ENCODE results near the gene SPAG6. TPM values are rescaled to one million over a fixed set of nuclear protein-coding genes. Genes with fewer than 3 reads are reported as not detected.

Gene SPAG6
- total and polyA plus RNA-seq, 9 of the 15 experiments (the other 6 are each of a cell fraction or from before 2014, with no cell fraction given) = 3.5 to 23.1 (median 11.8) TPM

- TF ChIP-seq SAP30 (IDR thresholded peaks at IDR 0.05; ENCODE audit: borderline replicate concordance, insufficient read depth, low read depth, low read length, poor library complexity, severe bottlenecking) (no peak), ZFX (CRISPR knock-in tag; IDR thresholded peaks at IDR 0.05) (no peak), MEF2D (tag; conservative IDR thresholded peaks at IDR 0.05; ENCODE audit: low read depth) (no peak), ZNF584 (CRISPR knock-in tag; IDR thresholded peaks at IDR 0.05; ENCODE audit: low read depth) (no peak), NR2F6 (CRISPR knock-in tag; IDR thresholded peaks at IDR 0.05) (no peak), ZBTB26 (CRISPR knock-in tag; IDR thresholded peaks at IDR 0.05) (no peak), FUS (optimal IDR thresholded peaks at IDR 0.05; ENCODE audit: low read depth, low read length) (no peak), HOMEZ (CRISPR knock-in tag; IDR thresholded peaks at IDR 0.05) (no peak), TAF9B (IDR thresholded peaks at IDR 0.05; ENCODE audit: partially characterized antibody) (peak; percentile 37), CBX2 (IDR thresholded peaks at IDR 0.05; ENCODE audit: insufficient read depth, low read length, poor library complexity, severe bottlenecking) (no peak), BCOR (IDR thresholded peaks at IDR 0.05) (peak; percentile 95), TBP (optimal IDR thresholded peaks at IDR 0.05; ENCODE audit: low read depth, low read length) (no peak), ZNF318 (IDR thresholded peaks at IDR 0.05; ENCODE audit: borderline replicate concordance in 1 of 2, low read depth in 1 of 2) (peak in 1 of 2 experiments; percentile 94; a peak in 2 of 4 replicates), CEBPB (tag; IDR thresholded peaks at IDR 0.05) (peak; percentile 96), ZNF121 (CRISPR knock-in tag; conservative IDR thresholded peaks at IDR 0.05) (no peak), HDAC3 (IDR thresholded peaks at IDR 0.05; ENCODE audit: borderline replicate concordance, partially characterized antibody) (peak; percentile 44), SPI1 (IDR thresholded peaks at IDR 0.05; ENCODE audit: borderline replicate concordance, low read depth, low read length) (no peak)
These were observed 24.3 kb downstream of the SPAG6 start (continued) for GRCh38 chr10:22369434-22370072.
